Lower lobe of right lung (tissue), 2 donors: ENCODE results near the gene PDHB. TPM values are rescaled to one million over a fixed set of nuclear protein-coding genes. Genes with fewer than 3 reads are reported as not detected.

Source experiments
- ATAC-seq, 2 donors: fragments of 200-7000 bp; cut with Tn5 transposase; one replicate each; pipeline ENCODE4 v1.9.1; 2020 to 2022; ENCODE audit warnings: mild to moderate bottlenecking in 2 of 2, moderate library complexity in 2 of 2
- DNase-seq: peaks from one replicate; pipeline ENCODE4 v3.0.0-alpha.2; 2020
- H3K27ac ChIP-seq: fragments of 200-600 bp; one replicate; pipeline ENCODE4 v1.8.0; 2022
- H3K27me3 ChIP-seq: fragments of 200-600 bp; one replicate; pipeline ENCODE4 v1.8.0; 2022; ENCODE audit warnings: low read depth
- H3K36me3 ChIP-seq: fragments of 200-600 bp; one replicate; pipeline ENCODE4 v1.8.0; 2022; ENCODE audit warnings: mild to moderate bottlenecking
- H3K4me1 ChIP-seq: fragments of 200-600 bp; one replicate; pipeline ENCODE4 v1.8.0; 2022
- H3K4me3 ChIP-seq: fragments of 200-600 bp; one replicate; pipeline ENCODE4 v1.8.0; 2022; ENCODE audit warnings: mild to moderate bottlenecking
- H3K9me3 ChIP-seq: fragments of 200-600 bp; one replicate; pipeline ENCODE4 v1.8.0; 2022
- CTCF ChIP-seq: fragments of 200-600 bp; IDR thresholded peaks from one replicate; pipeline ENCODE4 v1.8.0; 2022; ENCODE audit warnings: antibody characterized with exemption, mild to moderate bottlenecking
- intact Hi-C: fragments of 100-400 bp; cut with DNase I; formaldehyde crosslinking; loops from one replicate; pipeline ENCODE4 v1.11.0; 2022
- long read RNA-seq: library from polyadenylated mRNA; unstranded; transcript quantifications from one replicate; pipeline ENCODE4 v2.0.0, GENCODE V29; 2021
- total RNA-seq: library from RNA; stranded (reverse); fragmentation: NEBNext Ultra II Directional; extraction: Animal tissue kit (Norgen Biotek cat#: 25700); gene quantifications from one replicate; pipeline ENCODE4 v1.2.1, GENCODE V29; 2021
- donor health status: DM: no; HTN: yes; CAD: no; lungs with severe emphysema.

The PDHB gene
- total RNA-seq: 47.7 TPM
- long read RNA-seq, transcript PDHB-203 (9 exons, 1,535 nt): minor isoform, 10 of 115 reads
- long read RNA-seq, transcript PDHB-201 (10 exons, 1,527 nt): major isoform, 100 of 115 reads
- long read RNA-seq, partial matches to known transcripts: 1 of 115 reads
- long read RNA-seq, other reads (novel, unspliced or antisense): 3 of 115 reads

DNA sequence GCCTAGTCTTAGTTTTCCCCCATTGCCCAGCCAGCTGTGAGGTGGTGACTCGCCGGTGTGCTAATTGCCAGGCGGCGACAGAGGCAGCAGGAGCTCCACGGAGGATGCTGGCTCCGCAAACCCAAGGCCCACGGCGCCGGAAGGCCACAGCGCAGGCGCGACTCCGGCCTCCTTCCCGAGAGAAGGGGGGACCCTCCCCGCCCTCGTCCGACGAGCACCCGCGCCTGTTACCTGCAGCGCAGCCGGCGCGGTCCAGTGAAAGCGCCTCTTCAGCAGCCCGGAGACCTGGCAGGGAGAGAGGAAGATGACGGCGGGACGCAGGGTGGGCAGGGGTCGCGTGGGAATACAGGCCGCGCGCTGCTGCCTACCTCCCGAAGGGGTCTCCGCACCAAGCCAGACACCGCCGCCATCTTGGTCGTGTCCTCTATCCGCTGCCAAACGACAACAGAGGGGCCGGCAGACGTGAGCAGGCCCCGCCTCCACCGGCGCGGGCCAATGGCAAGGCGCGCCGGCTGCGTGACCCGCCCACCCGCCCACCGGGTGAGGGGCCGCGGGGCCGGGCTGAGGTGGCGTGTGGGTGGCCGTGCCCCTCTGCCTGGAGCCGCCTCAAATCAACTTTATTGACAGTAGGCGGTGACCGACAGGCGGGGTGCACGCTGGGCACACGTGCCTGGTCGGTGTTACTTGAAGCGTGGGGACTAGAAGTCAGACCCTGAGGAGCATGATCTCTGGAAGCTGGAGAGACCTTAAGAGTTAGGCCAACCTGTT, at the start of gene PDHB:
PDHB (minus strand) TSS at position 433 of the 768 bp plus-strand sequence; CDS start at position 410, 23 bp downstream.
- ATAC-seq: peak; percentile 99
- DNase-seq: peak; percentile 94
- intact Hi-C loops: no loop called here

DNA sequence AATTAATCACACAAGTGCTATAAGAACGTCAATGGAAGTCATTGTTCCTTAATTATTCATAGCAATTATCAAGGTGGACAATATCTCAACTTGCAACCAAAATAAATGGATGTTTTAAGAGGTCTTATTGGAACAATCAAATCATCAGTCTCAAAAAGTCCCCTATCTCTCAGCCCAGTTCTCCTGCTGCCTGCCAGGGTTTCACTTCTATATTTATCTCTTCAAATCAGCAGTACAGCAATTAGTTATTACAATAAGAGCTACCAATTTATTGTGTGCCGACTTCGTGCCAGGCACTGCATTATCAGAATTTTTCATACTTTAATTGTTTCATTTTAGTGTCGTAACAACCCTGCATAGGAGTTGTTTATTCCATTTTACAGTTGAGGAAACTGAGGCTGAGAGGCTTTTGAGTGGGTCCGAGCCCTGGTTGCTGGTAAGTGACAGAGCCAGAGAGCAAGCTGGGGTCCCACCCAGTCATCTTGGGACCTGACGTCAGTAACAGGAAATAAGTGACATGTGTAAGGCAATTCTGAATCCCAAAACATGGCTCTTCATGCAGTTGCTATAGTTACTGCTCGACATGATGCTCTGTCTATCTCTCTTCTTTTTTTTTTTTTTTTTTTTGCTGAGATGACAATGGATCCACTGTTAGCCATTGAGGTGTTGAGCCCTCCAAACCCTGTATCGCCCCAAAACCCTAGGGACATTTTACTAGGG, 49.4 kb upstream of the PDHB start:
- Histone ChIP-seq H3K27ac (no peak overlapping the region), H3K9me3 (no peaks in the 10 kb centered on the region), H3K4me1 (peaks cover 24% of the 10 kb centered on the region), H3K4me3 (no peak overlapping the region), H3K27me3 (no peaks in the 10 kb centered on the region), H3K36me3 (no peaks in the 10 kb centered on the region)
- TF ChIP-seq CTCF: no peak
- no peak for ATAC-seq
- no peak for DNase-seq
- intact Hi-C loops: no loop called here

More for the DNA sequence above, at the start of gene PDHB:
- Histone ChIP-seq H3K27me3 (no peaks in the 10 kb centered on the region), H3K4me1 (peaks cover 40% of the 10 kb centered on the region), H3K4me3 (peak within 1 kb of the TSS; percentile 82), H3K9me3 (no peaks in the 10 kb centered on the region), H3K27ac (peak within 1 kb of the TSS; percentile 94), H3K36me3 (peaks cover 36% of the 10 kb centered on the region)
- TF ChIP-seq CTCF: no peak

DNA sequence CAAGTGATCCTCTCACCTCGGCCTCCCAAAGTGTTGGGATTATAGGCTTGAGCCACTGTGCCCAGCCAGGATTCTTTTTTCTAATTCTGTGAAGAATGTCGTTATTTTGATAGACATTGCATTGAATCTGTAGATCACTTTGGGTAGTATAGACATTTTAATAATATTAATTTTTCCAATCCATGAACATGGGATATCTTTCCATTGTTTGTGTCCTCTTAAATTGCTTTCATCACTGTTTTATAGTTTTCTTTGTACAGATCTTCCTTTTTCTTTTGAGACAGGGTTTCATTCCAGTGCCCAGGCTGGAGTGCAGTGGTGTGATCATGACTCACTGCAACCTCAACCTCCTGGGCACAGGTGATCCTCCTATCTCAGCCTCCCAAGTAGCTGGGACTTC, 46.7 kb upstream of the PDHB start:
- no peak for ATAC-seq
- H3K9me3 ChIP-seq: no peaks in the 10 kb centered on the region
- no peak for DNase-seq
- no peak overlapping the region for H3K4me3 ChIP-seq
- TF ChIP-seq CTCF: no peak
- H3K27me3 ChIP-seq: no peaks in the 10 kb centered on the region
- intact Hi-C loops: no loop called here
- H3K4me1 ChIP-seq: peaks cover 25% of the 10 kb centered on the region
- H3K27ac ChIP-seq: no peak overlapping the region
- H3K36me3 ChIP-seq: no peaks in the 10 kb centered on the region

DNA sequence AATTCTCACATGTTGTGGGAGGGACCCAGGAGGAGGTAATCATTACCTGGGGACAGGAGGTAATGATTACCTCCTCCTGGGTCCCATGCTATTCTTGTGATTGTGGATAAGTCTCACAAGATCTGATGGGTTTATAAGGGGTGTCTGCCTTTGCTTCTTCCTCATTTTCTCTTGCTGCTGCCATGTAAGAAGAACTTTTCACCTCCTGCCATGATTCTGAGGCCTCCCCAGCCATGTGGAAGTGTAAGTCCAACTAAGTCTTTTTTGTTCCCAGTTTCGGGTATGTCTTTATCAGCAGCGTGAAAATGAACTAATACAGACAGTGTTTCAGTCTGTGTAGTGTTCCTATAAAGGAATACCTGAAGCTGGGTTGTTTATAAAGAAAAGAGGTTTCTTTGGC, 45.1 kb upstream of the PDHB start:
- no peaks in the 10 kb centered on the region for H3K9me3 ChIP-seq
- no peak for TF ChIP-seq CTCF
- peaks cover 24% of the 10 kb centered on the region for H3K4me1 ChIP-seq
- no peaks in the 10 kb centered on the region for H3K36me3 ChIP-seq
- no peak overlapping the region for H3K4me3 ChIP-seq
- no peak overlapping the region for H3K27ac ChIP-seq
- DNase-seq (no peak), ATAC-seq (no peak)
- H3K27me3 ChIP-seq: no peaks in the 10 kb centered on the region
- intact Hi-C loops: no loop called here

DNA sequence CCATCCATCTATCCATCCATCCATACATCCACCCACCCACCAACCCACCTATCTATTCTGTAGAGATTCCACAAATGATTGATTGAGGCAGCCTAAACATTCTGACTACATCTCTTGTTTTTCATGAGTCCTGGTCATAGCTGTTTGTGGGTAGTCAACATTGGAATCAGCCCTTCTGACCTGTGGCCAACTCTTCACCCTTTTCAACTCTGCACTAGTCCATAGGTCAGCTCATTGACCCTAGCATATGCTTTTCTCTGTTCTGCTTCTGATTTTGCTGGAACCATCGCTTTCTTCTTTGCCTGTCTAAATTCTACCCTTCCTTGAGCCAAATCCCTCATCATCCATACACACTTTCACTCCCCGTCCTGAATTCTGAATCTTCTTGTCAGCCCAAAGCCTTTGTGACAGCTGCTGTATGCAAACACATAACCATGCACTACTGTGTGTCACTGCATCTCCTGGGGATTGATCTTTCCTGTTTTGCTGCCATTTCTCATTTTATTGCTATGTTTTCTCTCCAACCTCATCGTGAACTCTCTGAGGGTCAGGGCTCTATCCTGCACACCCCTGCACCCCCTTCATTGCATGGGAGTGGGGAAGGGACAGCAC, 41.4 kb upstream of the PDHB start:
- intact Hi-C loops: no loop called here

More for the DNA sequence above, 41.4 kb upstream of the PDHB start:
- no peak for ATAC-seq
- no peak for DNase-seq
- no peak overlapping the region for H3K4me3 ChIP-seq
- TF ChIP-seq CTCF: no peak
- H3K27me3 ChIP-seq: no peaks in the 10 kb centered on the region
- no peak overlapping the region for H3K27ac ChIP-seq
- peaks cover 37% of the 10 kb centered on the region for H3K4me1 ChIP-seq
- no peaks in the 10 kb centered on the region for H3K36me3 ChIP-seq
- no peaks in the 10 kb centered on the region for H3K9me3 ChIP-seq
